A549 (cell line): ENCODE measurements around the gene MYO10. TPM values are rescaled to one million over a fixed set of nuclear protein-coding genes. Genes with fewer than 3 reads are reported as not detected.

Experiments
- ATAC-seq, 2 experiments: fragments of 200-7000 bp in 1 of 2; fragments of >200 bp in 1 of 2; cut with Nextera tagmentation in 1 of 2; cut with Tn5 transposase in 1 of 2; 3 replicates each; pipeline versions ENCODE4 v1.8.0 to v1.9.1; 2018 to 2020; ENCODE audit warnings: mild to moderate bottlenecking in 1 of 2, moderate library complexity in 1 of 2
- CTCF ChIA-PET: fragments of 300-600 bp; sonication (Branson Sonifier 250); formaldehyde crosslinking; extraction: SDS; loops from one replicate; lab custom pipeline; 2021; ENCODE audit warnings: antibody characterized with exemption, inconsistent platforms; lab: Yijun Ruan, JAX
- POLR2A ChIA-PET: fragments of 350-600 bp; formaldehyde crosslinking; extraction: SDS; loops from one replicate; lab custom pipeline; 2021; ENCODE audit warnings: antibody characterized with exemption, inconsistent platforms; lab: Yijun Ruan, JAX
- DNase-seq, 2 experiments: peaks; one replicate each; pipeline versions ENCODE4 v3.0.0 to v3.0.0-alpha.2; 2011 to 2016; ENCODE audit warnings: low read depth in 1 of 2, low spot score in 1 of 2
- FAIRE-seq: peaks from 2 replicates; lab custom pipeline; 2011; peaks lifted over from hg19 to GRCh38; lab: Jason Lieb, UNC
- H3K27ac ChIP-seq, 2 experiments: fragments of >200 bp; sonication (Bioruptor Twin); formaldehyde crosslinking; 3 replicates each; pipeline ENCODE4 v1.5.1; 2016 to 2017
- H3K4me1 ChIP-seq: fragments of >200 bp; sonication (Bioruptor Twin); formaldehyde crosslinking; 3 replicates; pipeline ENCODE4 v1.6.1; 2016
- H3K4me2 ChIP-seq: fragments of >200 bp; sonication (Bioruptor Twin); formaldehyde crosslinking; 3 replicates; pipeline ENCODE4 v1.6.1; 2016
- H3K4me3 ChIP-seq: fragments of >200 bp; sonication (Bioruptor Twin); formaldehyde crosslinking; 3 replicates; pipeline ENCODE4 v1.5.1; 2016
- H3K9me3 ChIP-seq: fragments of >200 bp; sonication (Bioruptor Twin); formaldehyde crosslinking; 3 replicates; pipeline ENCODE4 v1.6.1; 2016
- CBX2 ChIP-seq: fragments of 200-600 bp; sonication (generic); IDR thresholded peaks from 2 replicates; pipeline ENCODE4 v1.6.1; 2016; ENCODE audit warnings: low read depth, mild to moderate bottlenecking, borderline replicate concordance
- CEBPB ChIP-seq, 2 experiments: fragments of >200 bp in 1 of 2; sonication (Bioruptor Twin) in 1 of 2; formaldehyde crosslinking in 1 of 2; IDR thresholded peaks; 2 replicates each; pipeline ENCODE4 v1.6.1; 2012 to 2016
- CHD2 ChIP-seq: fragments of 150-350 bp; IDR thresholded peaks from 2 replicates; pipeline ENCODE4 v1.6.1; 2014; ENCODE audit warnings: low read length; ENCODE audit not compliant: partially characterized antibody
- EHF ChIP-seq: fragments of 250-450 bp; sonication (Bioruptor Pico); IDR thresholded peaks from 2 replicates; pipeline ENCODE4 v1.5.0; 2020; ENCODE audit warnings: mild to moderate bottlenecking
- EHMT2 ChIP-seq: fragments of 200-600 bp; sonication (generic); IDR thresholded peaks from 2 replicates; pipeline ENCODE4 v1.6.1; 2016; ENCODE audit warnings: antibody characterized with exemption, low read depth, mild to moderate bottlenecking, moderate library complexity
- EP300 ChIP-seq, 2 experiments: fragments of >200 bp; sonication (Bioruptor Twin); formaldehyde crosslinking; IDR thresholded peaks; 2 replicates in 1 of 2; 3 replicates in 1 of 2; pipeline ENCODE4 v1.6.1; 2016 to 2017
- ESRRA ChIP-seq: fragments of 150-350 bp; IDR thresholded peaks from 2 replicates; pipeline ENCODE4 v1.6.1; 2014; ENCODE audit warnings: mild to moderate bottlenecking, low read length, borderline replicate concordance
- HEYL ChIP-seq: fragments of 250-450 bp; sonication (Bioruptor Pico); IDR thresholded peaks from 2 replicates; pipeline ENCODE4 v1.8.0; 2021; ENCODE audit warnings: mild to moderate bottlenecking, moderate library complexity
- HOXB13 ChIP-seq: fragments of 250-450 bp; sonication (Bioruptor Pico); IDR thresholded peaks from 2 replicates; pipeline ENCODE4 v1.5.0; 2020; ENCODE audit warnings: low read depth, mild to moderate bottlenecking, moderate library complexity
- HOXB5 ChIP-seq: fragments of 250-450 bp; sonication (Bioruptor Pico); IDR thresholded peaks from 2 replicates; pipeline ENCODE4 v1.5.0; 2020; ENCODE audit warnings: mild to moderate bottlenecking, moderate library complexity
- JUN ChIP-seq, 2 experiments: fragments of >200 bp; sonication (Bioruptor Twin); formaldehyde crosslinking; IDR thresholded peaks; 2 replicates in 1 of 2; 3 replicates in 1 of 2; pipeline ENCODE4 v1.6.1; 2016 to 2017
- JUNB ChIP-seq: fragments of >200 bp; sonication (Bioruptor Twin); formaldehyde crosslinking; IDR thresholded peaks from 2 replicates; pipeline ENCODE4 v1.6.1; 2016
- MAFK ChIP-seq: fragments of 450-650 bp; IDR thresholded peaks from 2 replicates; pipeline ENCODE4 v1.6.1; 2014; ENCODE audit not compliant: partially characterized antibody
- MAZ ChIP-seq: fragments of 150-350 bp; IDR thresholded peaks from 2 replicates; pipeline ENCODE4 v1.6.1; 2014; ENCODE audit warnings: antibody characterized with exemption, low read depth, low read length, borderline replicate concordance
- NFE2L2 ChIP-seq: fragments of 150-350 bp; conservative IDR thresholded peaks from 2 replicates; pipeline ENCODE4 v1.6.1; 2014; ENCODE audit warnings: low read length
- NR3C1 ChIP-seq: fragments of >200 bp; sonication (Bioruptor Twin); formaldehyde crosslinking; IDR thresholded peaks from 3 replicates; pipeline ENCODE4 v1.6.1; 2017
- PHF8 ChIP-seq: fragments of 200-600 bp; sonication (generic); IDR thresholded peaks from 2 replicates; pipeline ENCODE4 v1.6.1; 2016; ENCODE audit warnings: low read depth, mild to moderate bottlenecking, antibody characterized with exemption, moderate library complexity, borderline replicate concordance
- POLR2AphosphoS2 ChIP-seq: conservative IDR thresholded peaks from 2 replicates; pipeline ENCODE4 v1.6.1; 2012; ENCODE audit warnings: low read length, improper control_type of control experiment, inconsistent platforms
- RAD21 ChIP-seq, 2 experiments: fragments of >200 bp in 1 of 2; sonication (Bioruptor Twin) in 1 of 2; formaldehyde crosslinking in 1 of 2; IDR thresholded peaks in 1 of 2; conservative IDR thresholded peaks in 1 of 2; 2 replicates in 1 of 2; 3 replicates in 1 of 2; pipeline ENCODE4 v1.6.1; 2012 to 2018; ENCODE audit warnings: inconsistent platforms in 1 of 2
- RCOR1 ChIP-seq: fragments of 150-350 bp; IDR thresholded peaks from 2 replicates; pipeline ENCODE4 v1.6.1; 2014; ENCODE audit warnings: antibody characterized with exemption, low read length, low read depth
- RNF2 ChIP-seq: fragments of 200-600 bp; sonication (generic); IDR thresholded peaks from 2 replicates; pipeline ENCODE4 v1.6.1; 2016; ENCODE audit warnings: low read depth, mild to moderate bottlenecking, antibody characterized with exemption, moderate library complexity, borderline replicate concordance
- SMC3 ChIP-seq: fragments of >200 bp; sonication (Bioruptor Twin); formaldehyde crosslinking; IDR thresholded peaks from 3 replicates; pipeline ENCODE4 v1.6.1; 2018; ENCODE audit warnings: inconsistent platforms
- ZFP36 ChIP-seq: fragments of 450-650 bp; IDR thresholded peaks from 2 replicates; pipeline ENCODE4 v1.6.1; 2014; ENCODE audit warnings: borderline replicate concordance; ENCODE audit not compliant: partially characterized antibody
- ZNF302 ChIP-seq: fragments of 250-450 bp; sonication (Bioruptor Pico); IDR thresholded peaks from 2 replicates; pipeline ENCODE4 v1.9.0; 2021; ENCODE audit warnings: inconsistent platforms, mild to moderate bottlenecking, moderate library complexity
- ZSCAN20 ChIP-seq: fragments of 250-450 bp; sonication (Bioruptor Pico); IDR thresholded peaks from 2 replicates; pipeline ENCODE4 v1.8.0; 2022; ENCODE audit warnings: mild to moderate bottlenecking, moderate library complexity
- WGBS: methylation state at CpG from one replicate; pipeline ENCODE4 v1.1.6; 2017; ENCODE audit errors: missing lambda C conversion rate; 5-methylcytosine and 5-hydroxymethylcytosine counted together
- polyA plus RNA-seq, 4 experiments: library from polyadenylated mRNA; depleted of rRNA in 3 of 4; stranded (reverse); fragments of >200 nt; fragmentation: RNase III in 1 of 4; extraction: RNeasy Plus Mini Kit Qiagen cat#74134 plus additional on column Dnase treatment in 1 of 4; gene quantifications; 2 replicates in 3 of 4; 3 replicates in 1 of 4; pipeline ENCODE4 v1.2.3, GENCODE V29; 2011 to 2017
- TF ChIP-seq, protein P1 (sequence below): fragments of 150-350 bp; IDR thresholded peaks from 2 replicates; pipeline ENCODE4 v1.6.1; 2014; ENCODE audit warnings: low read depth, mild to moderate bottlenecking, low read length
- TF ChIP-seq, protein P2 (sequence below): fragments of >200 bp; sonication (Bioruptor Twin); formaldehyde crosslinking; IDR thresholded peaks from 2 replicates; pipeline ENCODE4 v1.6.1; 2016
- TF ChIP-seq, protein P3 (sequence below): IDR thresholded peaks from 2 replicates; pipeline ENCODE4 v1.6.1; 2012; ENCODE audit warnings: low read depth, borderline replicate concordance

Gene MYO10
- polyA plus RNA-seq, 2 of the 4 experiments (the other 2 are of a cell fraction), result 68.0 to 68.5 TPM

DNA sequence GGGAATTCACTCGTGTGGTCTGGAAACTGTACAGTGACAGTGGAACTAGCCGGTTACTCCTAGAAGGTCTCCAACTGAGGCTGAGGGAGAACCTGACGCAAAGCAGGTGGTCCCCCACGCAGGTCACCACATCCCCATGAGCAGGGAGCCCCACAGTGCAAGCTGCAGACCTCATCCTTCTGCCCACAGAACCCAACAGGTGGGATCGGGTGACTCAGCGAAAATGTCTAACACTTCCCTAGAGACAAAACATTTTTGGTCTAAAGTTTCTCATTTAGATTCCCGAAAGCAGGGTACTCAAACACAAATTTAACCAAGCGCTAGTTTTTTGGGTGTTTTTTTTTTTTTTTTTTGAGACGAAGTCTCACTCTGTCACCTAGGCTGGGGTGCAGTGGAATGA, 256.9 kb downstream of the MYO10 start:
- WGBS, result 92% methylated on average over 9 of the region's 9 CpGs
- no peaks in the 10 kb centered on the region for H3K4me1 ChIP-seq
- H3K27ac ChIP-seq, result peak overlapping the region; percentile 18 to 57; a peak in 3 of 6 replicates
- ATAC-seq (no peak), DNase-seq (no peak), FAIRE-seq (no peak)
- no peaks in the 10 kb centered on the region for H3K9me3 ChIP-seq
- POLR2A ChIA-PET, result no interaction called here
- no peak overlapping the region for H3K4me3 ChIP-seq
- CTCF ChIA-PET, result interaction anchor here (1.7 to 2.4 kb wide), 2 partner anchors 10 to 510 kb away, joined by 4 to 10 read pairs; no protein-coding TSS in a partner anchor
- peak; percentile 69 for TF ChIP-seq MAFK
- no peak for TF ChIP-seq EHF (CRISPR knock-in tag)
- TF ChIP-seq NFE2L2, result peak; percentile 87
- H3K4me2 ChIP-seq, result no peak overlapping the region

DNA sequence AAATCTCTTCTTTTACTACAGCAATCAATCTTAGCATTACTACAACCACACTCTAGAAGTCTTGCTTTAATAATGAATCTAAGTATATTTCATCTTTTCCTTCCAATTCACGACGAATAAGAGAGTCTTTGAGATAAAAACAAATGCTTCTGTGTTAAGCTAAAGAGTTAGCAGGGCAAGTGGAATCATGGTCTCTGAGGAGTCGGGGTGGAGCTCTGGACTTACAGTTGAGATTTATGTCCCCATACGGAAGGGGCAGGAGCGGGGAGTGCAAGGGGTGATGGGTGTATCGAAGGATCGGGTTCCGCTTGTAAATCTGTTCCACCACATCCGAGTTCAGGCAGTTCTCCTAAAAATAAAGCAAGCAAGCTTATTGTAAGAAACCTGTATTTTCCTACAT, 260.3 kb downstream of the MYO10 start:
- no peak for TF ChIP-seq NR3C1
- TF ChIP-seq, protein P1, sequence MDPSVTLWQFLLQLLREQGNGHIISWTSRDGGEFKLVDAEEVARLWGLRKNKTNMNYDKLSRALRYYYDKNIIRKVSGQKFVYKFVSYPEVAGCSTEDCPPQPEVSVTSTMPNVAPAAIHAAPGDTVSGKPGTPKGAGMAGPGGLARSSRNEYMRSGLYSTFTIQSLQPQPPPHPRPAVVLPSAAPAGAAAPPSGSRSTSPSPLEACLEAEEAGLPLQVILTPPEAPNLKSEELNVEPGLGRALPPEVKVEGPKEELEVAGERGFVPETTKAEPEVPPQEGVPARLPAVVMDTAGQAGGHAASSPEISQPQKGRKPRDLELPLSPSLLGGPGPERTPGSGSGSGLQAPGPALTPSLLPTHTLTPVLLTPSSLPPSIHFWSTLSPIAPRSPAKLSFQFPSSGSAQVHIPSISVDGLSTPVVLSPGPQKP, result no peak
- TF ChIP-seq JUN (IDR thresholded peaks at IDR 0.05), result no peak
- TF ChIP-seq EHMT2, result no peak
- TF ChIP-seq JUNB, result no peak
- TF ChIP-seq ZSCAN20 (CRISPR knock-in tag), result no peak
- no peak for TF ChIP-seq MAZ
- 94% methylated on average over 9 of the region's 9 CpGs for WGBS
- no peak for FAIRE-seq
- ChIA-PET CTCF (interaction anchor here (1.2 to 1.7 kb wide), 2 partner anchors 14 to 161 kb away, joined by 3 to 5 read pairs; no protein-coding TSS in a partner anchor), POLR2A (no interaction called here)
- Histone ChIP-seq H3K4me3 (no peak overlapping the region), H3K27ac (no peak overlapping the region), H3K4me2 (no peak overlapping the region), H3K4me1 (no peaks in the 10 kb centered on the region), H3K9me3 (no peaks in the 10 kb centered on the region)
- ATAC-seq, result no peak
- DNase-seq, result no peak

DNA sequence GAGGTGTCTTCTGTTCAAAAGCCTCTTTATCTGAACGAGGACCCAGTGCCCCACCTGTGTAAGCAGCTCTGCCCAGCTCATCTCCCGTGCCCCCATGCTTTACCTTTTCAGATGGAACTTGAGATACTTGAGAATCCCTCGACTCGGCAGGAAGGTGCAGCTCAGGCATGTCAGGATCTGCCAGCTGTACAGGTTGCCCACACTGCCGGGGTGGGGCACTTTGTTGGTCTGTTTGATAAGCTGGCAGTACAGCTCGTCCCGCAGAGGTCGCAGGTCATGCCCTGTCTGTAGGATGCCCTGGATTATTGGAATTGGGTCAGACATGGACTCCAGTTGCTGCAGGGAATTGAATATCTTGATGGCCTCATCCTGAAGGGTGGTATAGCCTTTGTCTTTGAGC, 261.3 kb downstream of the MYO10 start:
- DNase-seq (no peak), ATAC-seq (no peak; a peak in 1 of 6 replicates), FAIRE-seq (no peak)
- 84% methylated on average over 5 of the region's 8 CpGs for WGBS
- Histone ChIP-seq H3K9me3 (no peaks in the 10 kb centered on the region), H3K4me1 (no peaks in the 10 kb centered on the region), H3K27ac (no peak overlapping the region)
- CTCF ChIA-PET, result interaction anchor here (0.6 to 1.7 kb wide), 4 partner anchors 15 to 515 kb away, joined by 3 to 7 read pairs (median 3); no protein-coding TSS in a partner anchor
- TF ChIP-seq ESRRA (no peak), SMC3 (no peak), ZFP36 (no peak), POLR2AphosphoS2 (no peak), RNF2 (no peak), EP300 (IDR thresholded peaks at IDR 0.05) (no peak), CBX2 (no peak), CEBPB (IDR thresholded peaks at IDR 0.05) (no peak), HOXB13 (no peak), RAD21 (conservative IDR thresholded peaks at IDR 0.05 in 1 of 2, IDR thresholded peaks at IDR 0.05 in 1 of 2) (no peak), ZNF302 (CRISPR knock-in tag) (no peak), HEYL (CRISPR knock-in tag) (no peak), CHD2 (no peak), EHF (CRISPR knock-in tag) (no peak), MAZ (no peak), PHF8 (no peak), RCOR1 (no peak), HOXB5 (CRISPR knock-in tag) (no peak)
- TF ChIP-seq, protein P2, sequence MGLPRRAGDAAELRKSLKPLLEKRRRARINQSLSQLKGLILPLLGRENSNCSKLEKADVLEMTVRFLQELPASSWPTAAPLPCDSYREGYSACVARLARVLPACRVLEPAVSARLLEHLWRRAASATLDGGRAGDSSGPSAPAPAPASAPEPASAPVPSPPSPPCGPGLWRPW, result no peak
- TF ChIP-seq, protein P3, sequence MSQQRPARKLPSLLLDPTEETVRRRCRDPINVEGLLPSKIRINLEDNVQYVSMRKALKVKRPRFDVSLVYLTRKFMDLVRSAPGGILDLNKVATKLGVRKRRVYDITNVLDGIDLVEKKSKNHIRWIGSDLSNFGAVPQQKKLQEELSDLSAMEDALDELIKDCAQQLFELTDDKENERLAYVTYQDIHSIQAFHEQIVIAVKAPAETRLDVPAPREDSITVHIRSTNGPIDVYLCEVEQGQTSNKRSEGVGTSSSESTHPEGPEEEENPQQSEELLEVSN, result no peak
- TF ChIP-seq, all 56 proteins: peak for 0
- Histone ChIP-seq H3K4me3 (no peak overlapping the region), H3K4me2 (no peak overlapping the region)
- POLR2A ChIA-PET, result no interaction called here
